ENCODE data around the gene PTGIR.
A peak's percentile ranks its signal among the peaks of the same experiment; 100 is the strongest.

PTGIR gene

GRCh38 chr19:46660551-46661019 is 35.7 kb upstream of the PTGIR start:
- no peak for TF ChIP-seq CTCF (IDR thresholded peaks at IDR 0.05; ENCODE audit: low read depth, low read length)
- H3K4me3 ChIP-seq (replicated peaks in 1 of 2; ENCODE audit: low read depth in 2 of 2, low read length in 2 of 2) = peak overlapping the region; percentile 58 to 73
- DNase-seq (ENCODE audit: low read depth in 2 of 2) = no peak

GRCh38 chr19:46660008-46660517 is 35.2 kb upstream of the PTGIR start:
- peak overlapping the region; percentile 58 to 73 for H3K4me3 ChIP-seq (replicated peaks in 1 of 2; ENCODE audit: low read depth in 2 of 2, low read length in 2 of 2)
- peak in 1 of 2 donors; percentile 41 for DNase-seq (ENCODE audit: low read depth in 2 of 2)
- TF ChIP-seq CTCF (IDR thresholded peaks at IDR 0.05; ENCODE audit: low read depth, low read length) = no peak

- peak overlapping the region; percentile 58 to 73 for H3K4me3 ChIP-seq (replicated peaks in 1 of 2; ENCODE audit: low read depth in 2 of 2, low read length in 2 of 2)
- no peak for DNase-seq (ENCODE audit: low read depth in 2 of 2)
These were observed 34.5 kb upstream of the PTGIR start for GRCh38 chr19:46659151-46660007.

GRCh38 chr19:46656541-46656940 is 31.7 kb upstream of the PTGIR start:
- DNase-seq (ENCODE audit: low read depth in 2 of 2) = no peak
- no peak for TF ChIP-seq CTCF (IDR thresholded peaks at IDR 0.05; ENCODE audit: low read depth, low read length)
- no peak overlapping the region for H3K4me3 ChIP-seq (replicated peaks in 1 of 2; ENCODE audit: low read depth in 2 of 2, low read length in 2 of 2)

More at GRCh38 chr19:46659151-46660007, 34.5 kb upstream of the PTGIR start:
- TF ChIP-seq CTCF (IDR thresholded peaks at IDR 0.05; ENCODE audit: low read depth, low read length) = no peak

- H3K4me3 ChIP-seq (replicated peaks in 1 of 2; ENCODE audit: low read depth in 2 of 2, low read length in 2 of 2) = no peak overlapping the region
- DNase-seq (ENCODE audit: low read depth in 2 of 2) = no peak
- TF ChIP-seq CTCF (IDR thresholded peaks at IDR 0.05; ENCODE audit: low read depth, low read length) = no peak
These were observed 29.8 kb upstream of the PTGIR start for GRCh38 chr19:46654621-46655152.

- no peak for DNase-seq (ENCODE audit: low read depth in 2 of 2)
- no peak for TF ChIP-seq CTCF (IDR thresholded peaks at IDR 0.05; ENCODE audit: low read depth, low read length)
- H3K4me3 ChIP-seq (replicated peaks in 1 of 2; ENCODE audit: low read depth in 2 of 2, low read length in 2 of 2) = no peak overlapping the region
These were observed 25.6 kb upstream of the PTGIR start for GRCh38 chr19:46650445-46650844.
